ENCODE results near the gene INCA1.

INCA1 gene

GRCh38 chr17:4986403-4986802 lies 10.9 kb downstream of the INCA1 start:
- peak overlapping the region; percentile 93 for H3K27ac ChIP-seq (ENCODE audit: low read length)

DNA sequence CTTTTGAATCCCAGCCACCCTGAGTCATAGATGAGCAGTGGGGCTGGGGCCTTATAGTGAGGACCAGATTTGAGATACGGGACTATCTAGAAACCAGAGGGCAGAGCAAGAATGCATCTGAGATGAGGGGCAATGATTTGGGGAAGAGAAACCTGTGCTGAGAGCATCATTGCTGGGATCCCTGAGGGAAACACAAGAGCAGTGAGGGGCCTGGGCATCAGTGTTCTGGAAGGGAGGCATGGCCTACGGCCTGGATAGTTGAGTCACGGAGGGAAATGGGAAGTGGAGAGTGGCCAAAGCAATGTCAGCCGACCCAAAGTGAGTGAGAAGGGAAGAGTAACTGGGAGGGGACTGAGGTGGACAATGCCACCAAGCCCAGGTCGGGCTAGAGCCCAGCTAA lies 15.0 kb downstream of the INCA1 start:
- Histone ChIP-seq H3K36me3 (ENCODE audit: control insufficient read depth in 2 of 2, insufficient read depth in 2 of 2, low read length in 2 of 2) (peaks cover 41 to 42% of the 10 kb centered on the region in 2 donors), H3K4me1 (ENCODE audit: control insufficient read depth, insufficient read depth, low read length) (peaks cover 21% of the 10 kb centered on the region), H3K27me3 (ENCODE audit: control insufficient read depth in 1 of 2, insufficient read depth in 2 of 2, low read length in 2 of 2) (no peaks in the 10 kb centered on the region), H3K4me3 (ENCODE audit: low read length in 2 of 2) (no peak overlapping the region), H3K27ac (ENCODE audit: low read length) (no peak overlapping the region), H3K9me3 (ENCODE audit: control insufficient read depth in 2 of 2, low read length in 2 of 2) (no peaks in the 10 kb centered on the region), H3K9ac (ENCODE audit: low read length in 2 of 2) (no peak overlapping the region)

More at GRCh38 chr17:4986403-4986802, 10.9 kb downstream of the INCA1 start:
- peaks cover 17 to 18% of the 10 kb centered on the region in 2 donors for H3K36me3 ChIP-seq (ENCODE audit: control insufficient read depth in 2 of 2, insufficient read depth in 2 of 2, low read length in 2 of 2)
- H3K4me3 ChIP-seq (ENCODE audit: low read length in 2 of 2), result peak overlapping the region; percentile 88 to 90
- H3K27me3 ChIP-seq (ENCODE audit: control insufficient read depth in 1 of 2, insufficient read depth in 2 of 2, low read length in 2 of 2), result no peaks in the 10 kb centered on the region
- peaks cover 32% of the 10 kb centered on the region for H3K4me1 ChIP-seq (ENCODE audit: control insufficient read depth, insufficient read depth, low read length)
- peak overlapping the region; percentile 90 to 91 for H3K9ac ChIP-seq (ENCODE audit: low read length in 2 of 2)
- H3K9me3 ChIP-seq (ENCODE audit: control insufficient read depth in 2 of 2, low read length in 2 of 2), result no peaks in the 10 kb centered on the region

GRCh38 chr17:4980644-4981216 lies 16.6 kb downstream of the INCA1 start:
- H3K4me1 ChIP-seq (ENCODE audit: control insufficient read depth, insufficient read depth, low read length), result peaks cover 7% of the 10 kb centered on the region
- no peak overlapping the region for H3K9ac ChIP-seq (ENCODE audit: low read length in 2 of 2)
- H3K27ac ChIP-seq (ENCODE audit: low read length), result no peak overlapping the region
- H3K36me3 ChIP-seq (ENCODE audit: control insufficient read depth in 2 of 2, insufficient read depth in 2 of 2, low read length in 2 of 2), result peaks cover 47 to 48% of the 10 kb centered on the region in 2 donors
- no peak overlapping the region for H3K4me3 ChIP-seq (ENCODE audit: low read length in 2 of 2)
- no peaks in the 10 kb centered on the region for H3K27me3 ChIP-seq (ENCODE audit: control insufficient read depth in 1 of 2, insufficient read depth in 2 of 2, low read length in 2 of 2)
- H3K9me3 ChIP-seq (ENCODE audit: control insufficient read depth in 2 of 2, low read length in 2 of 2), result no peaks in the 10 kb centered on the region

DNA sequence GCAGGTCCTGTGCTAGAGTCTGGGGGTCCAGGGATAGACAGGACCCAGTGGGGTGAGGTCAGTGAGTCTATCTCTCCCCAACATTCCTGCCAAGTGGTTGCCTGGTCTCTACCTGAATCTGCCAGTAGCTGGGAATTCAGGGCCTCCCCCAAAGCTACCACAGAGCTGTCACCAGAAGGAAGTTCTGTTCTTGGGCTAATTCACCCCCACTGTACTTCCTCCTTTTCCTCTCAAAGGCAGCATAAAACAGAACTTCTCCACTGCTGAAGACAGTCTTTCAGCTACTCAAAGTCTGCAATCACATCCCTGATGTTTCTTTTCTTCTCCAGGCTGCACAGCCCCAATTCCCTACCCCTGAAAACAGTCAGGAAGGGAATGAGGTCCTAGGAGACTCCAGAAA lies 18.6 kb downstream of the INCA1 start:
- Histone ChIP-seq H3K4me1 (ENCODE audit: control insufficient read depth, insufficient read depth, low read length) (peaks cover 19% of the 10 kb centered on the region), H3K36me3 (ENCODE audit: control insufficient read depth in 2 of 2, insufficient read depth in 2 of 2, low read length in 2 of 2) (peaks cover 48 to 56% of the 10 kb centered on the region in 2 donors), H3K27ac (ENCODE audit: low read length) (no peak overlapping the region), H3K27me3 (ENCODE audit: control insufficient read depth in 1 of 2, insufficient read depth in 2 of 2, low read length in 2 of 2) (no peaks in the 10 kb centered on the region), H3K9ac (ENCODE audit: low read length in 2 of 2) (peak overlapping the region in 1 of 2 donors; percentile 13), H3K4me3 (ENCODE audit: low read length in 2 of 2) (no peak overlapping the region), H3K9me3 (ENCODE audit: control insufficient read depth in 2 of 2, low read length in 2 of 2) (no peaks in the 10 kb centered on the region)

GRCh38 chr17:4974115-4974670 lies 23.1 kb downstream of the INCA1 start:
- peaks cover 48 to 65% of the 10 kb centered on the region in 2 donors for H3K36me3 ChIP-seq (ENCODE audit: control insufficient read depth in 2 of 2, insufficient read depth in 2 of 2, low read length in 2 of 2)
- H3K9ac ChIP-seq (ENCODE audit: low read length in 2 of 2), result peak overlapping the region in 1 of 2 donors; percentile 55

GRCh38 chr17:4973256-4974114 lies 23.8 kb downstream of the INCA1 start:
- Histone ChIP-seq H3K4me3 (ENCODE audit: low read length in 2 of 2) (no peak overlapping the region), H3K36me3 (ENCODE audit: control insufficient read depth in 2 of 2, insufficient read depth in 2 of 2, low read length in 2 of 2) (peaks cover 43 to 59% of the 10 kb centered on the region in 2 donors), H3K9ac (ENCODE audit: low read length in 2 of 2) (no peak overlapping the region), H3K9me3 (ENCODE audit: control insufficient read depth in 2 of 2, low read length in 2 of 2) (no peaks in the 10 kb centered on the region), H3K27ac (ENCODE audit: low read length) (peak overlapping the region; percentile 69), H3K27me3 (ENCODE audit: control insufficient read depth in 1 of 2, insufficient read depth in 2 of 2, low read length in 2 of 2) (no peaks in the 10 kb centered on the region), H3K4me1 (ENCODE audit: control insufficient read depth, insufficient read depth, low read length) (peaks cover 37% of the 10 kb centered on the region)

More at GRCh38 chr17:4974115-4974670, 23.1 kb downstream of the INCA1 start:
- Histone ChIP-seq H3K4me3 (ENCODE audit: low read length in 2 of 2) (peak overlapping the region in 1 of 2 donors; percentile 8), H3K4me1 (ENCODE audit: control insufficient read depth, insufficient read depth, low read length) (peaks cover 30% of the 10 kb centered on the region), H3K27ac (ENCODE audit: low read length) (peak overlapping the region; percentile 53), H3K9me3 (ENCODE audit: control insufficient read depth in 2 of 2, low read length in 2 of 2) (no peaks in the 10 kb centered on the region), H3K27me3 (ENCODE audit: control insufficient read depth in 1 of 2, insufficient read depth in 2 of 2, low read length in 2 of 2) (no peaks in the 10 kb centered on the region)

DNA sequence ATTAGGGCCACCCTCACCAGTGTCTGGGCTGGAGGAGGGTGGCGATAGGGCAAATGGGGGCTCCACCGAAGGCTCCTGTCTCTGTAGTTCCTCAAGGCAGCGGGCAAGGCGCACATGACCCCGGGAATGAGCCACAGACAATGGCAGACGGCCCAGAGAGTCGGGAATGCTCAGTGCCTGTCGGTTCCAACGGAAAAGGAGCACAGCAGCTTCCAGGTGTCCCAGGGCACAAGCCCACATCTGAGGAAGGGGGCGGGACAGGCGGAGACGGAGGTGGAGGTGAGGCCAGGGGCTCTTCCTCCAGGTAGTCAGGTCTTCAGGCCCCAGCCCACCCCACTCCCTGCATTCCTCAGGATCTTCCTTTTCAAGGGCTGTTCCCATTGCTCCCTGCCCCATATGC lies 24.6 kb downstream of the INCA1 start:
- H3K9me3 ChIP-seq (ENCODE audit: control insufficient read depth in 2 of 2, low read length in 2 of 2), result no peaks in the 10 kb centered on the region
- H3K27ac ChIP-seq (ENCODE audit: low read length), result peak overlapping the region; percentile 69
- peaks cover 36 to 52% of the 10 kb centered on the region in 2 donors for H3K36me3 ChIP-seq (ENCODE audit: control insufficient read depth in 2 of 2, insufficient read depth in 2 of 2, low read length in 2 of 2)
- no peaks in the 10 kb centered on the region for H3K27me3 ChIP-seq (ENCODE audit: control insufficient read depth in 1 of 2, insufficient read depth in 2 of 2, low read length in 2 of 2)
- H3K9ac ChIP-seq (ENCODE audit: low read length in 2 of 2), result no peak overlapping the region
- H3K4me1 ChIP-seq (ENCODE audit: control insufficient read depth, insufficient read depth, low read length), result peaks cover 42% of the 10 kb centered on the region
- H3K4me3 ChIP-seq (ENCODE audit: low read length in 2 of 2), result no peak overlapping the region

DNA sequence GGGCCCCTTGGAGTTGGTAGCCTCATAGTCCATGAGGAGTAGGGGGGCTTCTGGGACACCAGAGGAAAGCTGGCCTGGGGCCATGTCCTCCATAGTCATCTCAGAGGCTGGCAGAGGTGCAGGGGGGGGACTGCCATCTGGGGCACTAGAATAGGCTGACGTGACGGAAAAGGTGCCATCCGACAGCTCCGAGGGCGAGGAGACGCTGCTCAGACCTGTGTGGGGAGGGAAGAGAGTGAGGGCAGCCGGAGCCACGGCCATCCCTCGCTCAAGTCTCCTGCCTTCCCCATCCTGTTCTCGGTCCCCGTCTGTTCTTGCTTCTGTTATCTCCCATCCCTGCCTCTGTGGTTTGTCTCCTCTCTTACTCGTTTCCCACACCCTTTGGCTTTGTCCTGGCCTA lies 25.0 kb downstream of the INCA1 start:
- no peaks in the 10 kb centered on the region for H3K9me3 ChIP-seq (ENCODE audit: control insufficient read depth in 2 of 2, low read length in 2 of 2)
- peak overlapping the region; percentile 69 for H3K27ac ChIP-seq (ENCODE audit: low read length)
- no peak overlapping the region for H3K4me3 ChIP-seq (ENCODE audit: low read length in 2 of 2)
- peaks cover 32 to 48% of the 10 kb centered on the region in 2 donors for H3K36me3 ChIP-seq (ENCODE audit: control insufficient read depth in 2 of 2, insufficient read depth in 2 of 2, low read length in 2 of 2)
- H3K4me1 ChIP-seq (ENCODE audit: control insufficient read depth, insufficient read depth, low read length), result peaks cover 42% of the 10 kb centered on the region
- no peaks in the 10 kb centered on the region for H3K27me3 ChIP-seq (ENCODE audit: control insufficient read depth in 1 of 2, insufficient read depth in 2 of 2, low read length in 2 of 2)
- H3K9ac ChIP-seq (ENCODE audit: low read length in 2 of 2), result peak overlapping the region in 1 of 2 donors; percentile 21

DNA sequence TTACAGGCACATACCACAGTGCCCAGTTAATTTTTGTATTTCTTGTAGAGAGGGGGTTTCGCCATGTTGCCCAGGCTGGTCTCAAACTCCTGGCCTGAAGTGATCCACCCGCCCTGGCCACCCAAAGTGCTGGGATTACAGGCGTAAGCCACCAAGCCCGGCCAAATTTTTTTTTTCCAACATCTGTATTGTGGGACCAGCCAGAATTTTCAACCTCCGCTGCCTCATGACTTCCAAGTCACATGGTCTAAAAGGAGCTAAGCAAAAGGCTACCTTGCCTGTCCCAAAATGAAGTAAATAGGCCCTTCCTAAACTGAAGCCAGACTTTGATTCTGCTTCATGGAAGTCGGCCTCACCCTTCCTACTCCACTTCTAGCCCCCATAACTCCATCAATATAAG lies 25.5 kb downstream of the INCA1 start:
- Histone ChIP-seq H3K27me3 (ENCODE audit: control insufficient read depth in 1 of 2, insufficient read depth in 2 of 2, low read length in 2 of 2) (no peaks in the 10 kb centered on the region), H3K27ac (ENCODE audit: low read length) (peak overlapping the region; percentile 69), H3K9ac (ENCODE audit: low read length in 2 of 2) (peak overlapping the region in 1 of 2 donors; percentile 21), H3K9me3 (ENCODE audit: control insufficient read depth in 2 of 2, low read length in 2 of 2) (no peaks in the 10 kb centered on the region), H3K4me1 (ENCODE audit: control insufficient read depth, insufficient read depth, low read length) (peaks cover 42% of the 10 kb centered on the region), H3K4me3 (ENCODE audit: low read length in 2 of 2) (no peak overlapping the region), H3K36me3 (ENCODE audit: control insufficient read depth in 2 of 2, insufficient read depth in 2 of 2, low read length in 2 of 2) (peaks cover 27 to 43% of the 10 kb centered on the region in 2 donors)

- Histone ChIP-seq H3K27ac (ENCODE audit: low read length) (peak overlapping the region; percentile 96), H3K9ac (ENCODE audit: low read length in 2 of 2) (peak overlapping the region; percentile 74 to 79), H3K4me3 (ENCODE audit: low read length in 2 of 2) (no peak overlapping the region), H3K36me3 (ENCODE audit: control insufficient read depth in 2 of 2, insufficient read depth in 2 of 2, low read length in 2 of 2) (peaks cover 21 to 36% of the 10 kb centered on the region in 2 donors), H3K4me1 (ENCODE audit: control insufficient read depth, insufficient read depth, low read length) (peaks cover 51% of the 10 kb centered on the region), H3K9me3 (ENCODE audit: control insufficient read depth in 2 of 2, low read length in 2 of 2) (no peaks in the 10 kb centered on the region), H3K27me3 (ENCODE audit: control insufficient read depth in 1 of 2, insufficient read depth in 2 of 2, low read length in 2 of 2) (no peaks in the 10 kb centered on the region)
These were observed 27.0 kb downstream of the INCA1 start for GRCh38 chr17:4970273-4970672.
